ENCODE data around the gene C1QTNF8. TPM values are rescaled to one million over a fixed set of nuclear protein-coding genes. Genes with fewer than 3 reads are reported as not detected.

The C1QTNF8 gene
- total RNA-seq, 1 experiment from 2014 or later, result not detected

DNA sequence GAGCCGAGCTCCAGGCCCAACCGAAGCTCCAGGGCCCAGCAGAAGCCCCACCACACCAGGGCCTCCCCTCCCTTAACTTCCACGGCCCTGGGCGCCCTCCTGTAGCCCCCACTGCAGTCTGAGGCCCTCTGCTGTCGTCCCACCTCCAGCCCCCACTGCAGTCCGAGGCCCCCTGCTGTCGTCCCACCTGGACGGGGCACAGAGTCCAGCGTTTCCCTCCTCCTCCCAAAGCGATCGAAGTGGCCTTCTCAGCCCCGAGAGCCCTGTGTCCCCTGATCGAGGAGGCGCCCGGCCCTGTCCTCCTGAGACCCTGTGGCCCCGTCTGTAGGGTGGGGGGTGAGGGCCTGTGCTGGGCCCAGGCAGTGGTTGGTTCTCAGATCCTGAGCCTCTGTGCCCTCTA, 31.1 kb upstream of the C1QTNF8 start:
- H3K36me3 ChIP-seq (ENCODE audit: low read depth), result no peaks in the 10 kb centered on the region
- H3K4me2 ChIP-seq, result no peak overlapping the region
- no peaks in the 10 kb centered on the region for H3F3A ChIP-seq (ENCODE audit: insufficient read depth, low read depth)
- DNase-seq, result no peak
- TF ChIP-seq EZH2 (IDR thresholded peaks at IDR 0.05; ENCODE audit: low read depth), result no peak
- TF ChIP-seq, protein P1, sequence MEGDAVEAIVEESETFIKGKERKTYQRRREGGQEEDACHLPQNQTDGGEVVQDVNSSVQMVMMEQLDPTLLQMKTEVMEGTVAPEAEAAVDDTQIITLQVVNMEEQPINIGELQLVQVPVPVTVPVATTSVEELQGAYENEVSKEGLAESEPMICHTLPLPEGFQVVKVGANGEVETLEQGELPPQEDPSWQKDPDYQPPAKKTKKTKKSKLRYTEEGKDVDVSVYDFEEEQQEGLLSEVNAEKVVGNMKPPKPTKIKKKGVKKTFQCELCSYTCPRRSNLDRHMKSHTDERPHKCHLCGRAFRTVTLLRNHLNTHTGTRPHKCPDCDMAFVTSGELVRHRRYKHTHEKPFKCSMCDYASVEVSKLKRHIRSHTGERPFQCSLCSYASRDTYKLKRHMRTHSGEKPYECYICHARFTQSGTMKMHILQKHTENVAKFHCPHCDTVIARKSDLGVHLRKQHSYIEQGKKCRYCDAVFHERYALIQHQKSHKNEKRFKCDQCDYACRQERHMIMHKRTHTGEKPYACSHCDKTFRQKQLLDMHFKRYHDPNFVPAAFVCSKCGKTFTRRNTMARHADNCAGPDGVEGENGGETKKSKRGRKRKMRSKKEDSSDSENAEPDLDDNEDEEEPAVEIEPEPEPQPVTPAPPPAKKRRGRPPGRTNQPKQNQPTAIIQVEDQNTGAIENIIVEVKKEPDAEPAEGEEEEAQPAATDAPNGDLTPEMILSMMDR (conservative IDR thresholded peaks at IDR 0.05), result no peak
- H2AFZ ChIP-seq, result no peak overlapping the region
- ChIA-PET POLR2A (ENCODE audit: unreplicated experiment) (no interaction called here), CTCF (interaction anchor here (0.6 kb wide), 1 partner anchor 35 kb away, joined by 3 read pairs; no protein-coding TSS in a partner anchor)
- no peaks in the 10 kb centered on the region for H3K9me2 ChIP-seq (ENCODE audit: insufficient read depth)
- peaks cover 64% of the 10 kb centered on the region for H3K27me3 ChIP-seq (ENCODE audit: insufficient read depth, low read depth)
- H3K79me2 ChIP-seq (ENCODE audit: low read depth), result no peaks in the 10 kb centered on the region
- intact Hi-C loops (cut with micrococcal nuclease; ENCODE audit: unreplicated experiment), result no loop called here
- 0 out of 2 replicates have a peak, but pooled peaks cover 3% of the 10 kb centered on the region for H4K20me1 ChIP-seq (ENCODE audit: insufficient read depth)
- no peaks in the 10 kb centered on the region for H3K4me1 ChIP-seq (replicated peaks; ENCODE audit: insufficient read depth)
- H3K4me3 ChIP-seq, result no peak overlapping the region
- no peaks in the 10 kb centered on the region for H3K9me3 ChIP-seq (ENCODE audit: insufficient read depth, low read depth)
- BruUV-seq (replicated peaks), result no TSS peak
- H3K27ac ChIP-seq, result no peak overlapping the region

DNA sequence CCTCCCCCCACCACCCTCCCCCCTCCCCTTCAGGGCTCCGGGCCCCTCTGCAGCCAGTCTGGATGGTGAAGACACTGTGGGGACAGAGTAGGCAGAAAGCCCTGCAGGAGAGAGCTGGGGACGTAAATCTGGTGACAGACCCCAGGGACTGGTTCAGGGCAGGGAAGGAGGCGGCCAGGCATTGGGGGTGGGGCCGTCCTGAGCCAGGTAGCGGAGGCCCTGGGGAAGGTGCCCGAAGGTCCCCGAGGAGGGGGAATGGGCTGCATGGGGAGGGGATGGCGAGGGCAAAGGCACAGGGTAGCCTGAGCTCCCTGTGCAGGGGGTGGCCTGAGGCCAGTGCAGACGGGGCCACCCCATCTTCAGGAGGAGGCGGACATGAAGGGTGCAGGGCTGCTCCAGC, 30.5 kb upstream of the C1QTNF8 start:
- Histone ChIP-seq H3K27ac (no peak overlapping the region), H3K27me3 (ENCODE audit: insufficient read depth, low read depth) (peaks cover 64% of the 10 kb centered on the region), H3K36me3 (ENCODE audit: low read depth) (no peaks in the 10 kb centered on the region), H3K9me3 (ENCODE audit: insufficient read depth, low read depth) (no peaks in the 10 kb centered on the region), H3K4me3 (no peak overlapping the region), H3K4me2 (no peak overlapping the region), H3F3A (ENCODE audit: insufficient read depth, low read depth) (no peaks in the 10 kb centered on the region), H2AFZ (no peak overlapping the region), H4K20me1 (ENCODE audit: insufficient read depth) (0 out of 2 replicates have a peak, but pooled peaks cover 3% of the 10 kb centered on the region), H3K79me2 (ENCODE audit: low read depth) (no peaks in the 10 kb centered on the region), H3K4me1 (replicated peaks; ENCODE audit: insufficient read depth) (no peaks in the 10 kb centered on the region), H3K9me2 (ENCODE audit: insufficient read depth) (no peaks in the 10 kb centered on the region)
- no peak for TF ChIP-seq EZH2 (IDR thresholded peaks at IDR 0.05; ENCODE audit: low read depth)
- TF ChIP-seq, protein P1 (conservative IDR thresholded peaks at IDR 0.05), result no peak
- BruUV-seq (replicated peaks), result no TSS peak
- ChIA-PET CTCF (interaction anchor here (0.6 kb wide), 1 partner anchor 36 kb away, joined by 3 read pairs; no protein-coding TSS in a partner anchor), POLR2A (ENCODE audit: unreplicated experiment) (no interaction called here)
- intact Hi-C loops (cut with micrococcal nuclease; ENCODE audit: unreplicated experiment), result no loop called here
- no peak for DNase-seq

DNA sequence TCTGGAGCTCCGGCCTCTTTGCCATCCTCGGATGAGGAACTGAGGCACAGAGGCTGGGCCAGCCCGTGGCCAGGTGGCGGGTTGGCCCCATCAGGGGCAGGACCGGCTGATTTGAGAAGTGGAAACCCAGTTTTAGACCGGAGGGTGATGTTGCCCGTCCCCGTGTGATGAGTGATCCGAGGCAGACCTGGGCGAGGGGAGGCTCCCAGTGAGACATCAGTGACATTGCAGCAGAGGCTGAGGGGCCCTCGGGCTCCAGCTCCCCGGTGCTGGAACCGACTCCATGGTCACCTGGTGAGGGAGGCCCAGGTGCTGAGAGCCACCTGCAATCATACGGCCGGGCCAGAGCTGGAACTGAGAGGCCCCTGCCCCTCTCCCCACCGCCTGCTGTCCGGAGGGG, 30.0 kb upstream of the C1QTNF8 start:
- CTCF ChIA-PET, result no interaction called here
- Histone ChIP-seq H3K4me3 (no peak overlapping the region), H2AFZ (no peak overlapping the region), H3K9me3 (ENCODE audit: insufficient read depth, low read depth) (no peaks in the 10 kb centered on the region), H3K9me2 (ENCODE audit: insufficient read depth) (no peaks in the 10 kb centered on the region), H3K79me2 (ENCODE audit: low read depth) (no peaks in the 10 kb centered on the region), H3K27me3 (ENCODE audit: insufficient read depth, low read depth) (peaks cover 67% of the 10 kb centered on the region), H3K36me3 (ENCODE audit: low read depth) (no peaks in the 10 kb centered on the region), H3K4me2 (no peak overlapping the region), H4K20me1 (ENCODE audit: insufficient read depth) (0 out of 2 replicates have a peak, but pooled peaks cover 3% of the 10 kb centered on the region), H3F3A (ENCODE audit: insufficient read depth, low read depth) (no peaks in the 10 kb centered on the region), H3K4me1 (replicated peaks; ENCODE audit: insufficient read depth) (no peaks in the 10 kb centered on the region), H3K27ac (no peak overlapping the region)
- DNase-seq, result no peak
- BruUV-seq (replicated peaks), result no TSS peak
- intact Hi-C loops (cut with micrococcal nuclease; ENCODE audit: unreplicated experiment), result no loop called here
- POLR2A ChIA-PET (ENCODE audit: unreplicated experiment), result no interaction called here
- TF ChIP-seq EZH2 (IDR thresholded peaks at IDR 0.05; ENCODE audit: low read depth), result no peak
- TF ChIP-seq, protein P1 (conservative IDR thresholded peaks at IDR 0.05), result no peak

Measured in PC-9 (cell line).